ENCODE results near the gene NINJ1. TPM values are rescaled to one million over a fixed set of nuclear protein-coding genes. Genes with fewer than 3 reads are reported as not detected.

The NINJ1 gene
- total and polyA plus RNA-seq, 2 donors (not counting 1 experiment from before 2014, with no cell fraction given): 8.3 to 13.2 TPM

DNA sequence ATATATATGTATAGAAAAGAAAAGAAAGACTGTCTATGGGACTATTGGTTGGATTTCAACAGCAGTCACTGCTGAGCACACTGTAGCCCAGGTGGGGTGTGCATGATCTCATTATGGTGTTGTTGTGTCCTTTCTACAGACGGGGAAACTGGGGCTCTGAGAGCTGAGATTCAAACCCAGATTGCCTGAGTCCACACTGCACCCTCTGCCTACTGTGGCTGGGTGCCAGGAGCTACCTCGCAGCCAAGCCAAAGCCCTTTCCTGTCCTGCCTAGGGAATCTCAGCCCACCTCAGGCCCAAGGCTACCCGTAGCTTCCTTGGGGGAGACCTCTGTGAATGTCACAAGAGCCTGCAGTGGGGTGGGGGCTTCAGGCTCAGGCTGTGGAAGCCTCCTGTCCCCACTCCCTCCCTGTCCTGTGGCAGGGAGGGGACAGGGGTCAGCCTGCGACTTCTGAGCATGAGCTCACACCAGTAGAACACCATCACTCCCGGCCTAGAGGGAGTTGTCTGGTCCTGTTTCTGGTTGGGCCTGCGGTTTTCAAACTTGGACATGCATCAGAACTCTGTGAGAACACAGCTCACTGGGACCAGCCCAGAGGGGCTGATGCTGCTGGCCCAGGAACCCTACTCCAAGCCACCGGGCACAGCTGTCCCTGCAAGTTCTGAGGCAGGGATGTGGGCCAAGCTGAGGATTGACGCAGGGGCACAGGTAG is 7.9 kb upstream of the NINJ1 start:
- H3K9ac ChIP-seq (ENCODE audit: low read length): no peak overlapping the region
- CTCF ChIA-PET: interaction anchor here (0.5 kb wide), 1 partner anchor 33 kb away, joined by 4 read pairs; no protein-coding TSS in a partner anchor
- H3K4me2 ChIP-seq (replicated peaks; ENCODE audit: low read depth, low read length, poor library complexity, severe bottlenecking): no peak overlapping the region
- POLR2A ChIA-PET: interaction anchor here (0.9 kb wide), 1 partner anchor 23 kb away, joined by 6 read pairs; no protein-coding TSS in a partner anchor
- no peaks in the 10 kb centered on the region for H3K79me2 ChIP-seq (ENCODE audit: control insufficient read depth, insufficient read depth, low read length)
- TF ChIP-seq EZH2 (IDR thresholded peaks at IDR 0.05; ENCODE audit: borderline replicate concordance, insufficient read depth, low read depth, low read length, poor library complexity, severe bottlenecking): no peak
- TF ChIP-seq, protein P1, sequence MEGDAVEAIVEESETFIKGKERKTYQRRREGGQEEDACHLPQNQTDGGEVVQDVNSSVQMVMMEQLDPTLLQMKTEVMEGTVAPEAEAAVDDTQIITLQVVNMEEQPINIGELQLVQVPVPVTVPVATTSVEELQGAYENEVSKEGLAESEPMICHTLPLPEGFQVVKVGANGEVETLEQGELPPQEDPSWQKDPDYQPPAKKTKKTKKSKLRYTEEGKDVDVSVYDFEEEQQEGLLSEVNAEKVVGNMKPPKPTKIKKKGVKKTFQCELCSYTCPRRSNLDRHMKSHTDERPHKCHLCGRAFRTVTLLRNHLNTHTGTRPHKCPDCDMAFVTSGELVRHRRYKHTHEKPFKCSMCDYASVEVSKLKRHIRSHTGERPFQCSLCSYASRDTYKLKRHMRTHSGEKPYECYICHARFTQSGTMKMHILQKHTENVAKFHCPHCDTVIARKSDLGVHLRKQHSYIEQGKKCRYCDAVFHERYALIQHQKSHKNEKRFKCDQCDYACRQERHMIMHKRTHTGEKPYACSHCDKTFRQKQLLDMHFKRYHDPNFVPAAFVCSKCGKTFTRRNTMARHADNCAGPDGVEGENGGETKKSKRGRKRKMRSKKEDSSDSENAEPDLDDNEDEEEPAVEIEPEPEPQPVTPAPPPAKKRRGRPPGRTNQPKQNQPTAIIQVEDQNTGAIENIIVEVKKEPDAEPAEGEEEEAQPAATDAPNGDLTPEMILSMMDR (IDR thresholded peaks at IDR 0.05): no peak
- H3K4me3 ChIP-seq (ENCODE audit: control extremely low read depth in 1 of 5, extremely low read depth in 1 of 5, insufficient read depth in 1 of 5, low read depth in 2 of 5, low read length in 4 of 5): no peak overlapping the region
- no peaks in the 10 kb centered on the region for H3K36me3 ChIP-seq (replicated peaks in 1 of 2; ENCODE audit: control extremely low read depth in 1 of 2, control insufficient read depth in 1 of 2, extremely low read depth in 1 of 2, insufficient read depth in 2 of 2, low read length in 1 of 2)
- Mint-ChIP-seq H3K9me3 (ENCODE audit: insufficient read depth) (peaks cover 3% of the 10 kb centered on the region), H3K27me3 (no peaks in the 10 kb centered on the region), H3K27ac (no peak overlapping the region), H3K4me3 (no peak overlapping the region), H3K4me1 (peaks cover 34% of the 10 kb centered on the region)
- H3K27me3 ChIP-seq (replicated peaks in 1 of 4; ENCODE audit: control extremely low read depth in 1 of 4, control insufficient read depth in 3 of 4, insufficient read depth in 4 of 4, low read length in 3 of 4): peaks cover 0 to 10% (median 0%) of the 10 kb centered on the region in 4 experiments
- no peak for ATAC-seq (ENCODE audit: low read depth)
- 91% methylated on average over 4 of the region's 8 CpGs for WGBS (ENCODE audit: insufficient coverage)
- no peak overlapping the region for H3K27ac ChIP-seq (ENCODE audit: low read length in 2 of 2)
- H3K4me1 ChIP-seq (ENCODE audit: control insufficient read depth in 2 of 2, insufficient read depth in 2 of 2, low read length in 2 of 2): peaks cover 18 to 37% of the 10 kb centered on the region in 2 donors
- no peaks in the 10 kb centered on the region for H4K20me1 ChIP-seq (ENCODE audit: control insufficient read depth, insufficient read depth, low read length, poor library complexity, severe bottlenecking)
- intact Hi-C loops (cut with micrococcal nuclease): no loop called here
- H2AFZ ChIP-seq (ENCODE audit: insufficient read depth, low read depth, low read length, poor library complexity, severe bottlenecking): no peak overlapping the region
- DNase-seq: no peak
- peaks cover 0 to 9% (median 4%) of the 10 kb centered on the region in 3 donors for H3K9me3 ChIP-seq (ENCODE audit: control extremely low read depth in 1 of 3, control insufficient read depth in 2 of 3, insufficient read depth in 1 of 3, low read length in 2 of 3)
